Activated T-helper 1 cell treated with anti-CD3 and anti-CD28 coated beads, Interleukin-12 subunit alpha, Interleukin-12 subunit beta, Interleukin-2, Interleukin-4 antibody, amounts not matched to agents 30 ng/mL and 10 ng/mL and 1 ng/mL, durations not matched to agents 14 hours and 24 hours and 36 hours (primary cell): ENCODE measurements around the gene ANKRD13D. TPM values are rescaled to one million over a fixed set of nuclear protein-coding genes. Genes with fewer than 3 reads are reported as not detected.

Experiments used
- DNase-seq: peaks from one replicate; pipeline ENCODE4 v3.0.0; 2021; ENCODE audit warnings: low spot score
- H3K27ac Mint-ChIP-seq: one replicate; pipeline ENCODE4 v1.8.0; 2021; ENCODE audit warnings: mild to moderate bottlenecking, mixed read lengths
- H3K27me3 Mint-ChIP-seq: one replicate; pipeline ENCODE4 v1.8.0; 2022; ENCODE audit warnings: mild to moderate bottlenecking, moderate library complexity, mixed read lengths; ENCODE audit not compliant: insufficient read depth
- H3K36me3 Mint-ChIP-seq: one replicate; pipeline ENCODE4 v1.8.0; 2021; ENCODE audit warnings: low read depth, mixed read lengths
- H3K4me1 Mint-ChIP-seq: one replicate; pipeline ENCODE4 v1.8.0; 2021; ENCODE audit warnings: low read depth, mixed read lengths
- H3K4me3 Mint-ChIP-seq: one replicate; pipeline ENCODE4 v1.8.0; 2021; ENCODE audit warnings: mild to moderate bottlenecking, moderate library complexity, mixed read lengths
- H3K9me3 Mint-ChIP-seq: one replicate; pipeline ENCODE4 v1.8.0; 2021; ENCODE audit warnings: mixed read lengths
- intact Hi-C: fragments of 100-400 bp; cut with micrococcal nuclease; formaldehyde crosslinking; loops from one replicate; pipeline ENCODE4 v1.15.1; 2024
- total RNA-seq: library from RNA; stranded (reverse); gene quantifications from 2 replicates; pipeline ENCODE4 v1.2.3, GENCODE V29; 2022

Gene ANKRD13D
- total RNA-seq, 1 donor from 2014 or later, result 129 TPM

DNA sequence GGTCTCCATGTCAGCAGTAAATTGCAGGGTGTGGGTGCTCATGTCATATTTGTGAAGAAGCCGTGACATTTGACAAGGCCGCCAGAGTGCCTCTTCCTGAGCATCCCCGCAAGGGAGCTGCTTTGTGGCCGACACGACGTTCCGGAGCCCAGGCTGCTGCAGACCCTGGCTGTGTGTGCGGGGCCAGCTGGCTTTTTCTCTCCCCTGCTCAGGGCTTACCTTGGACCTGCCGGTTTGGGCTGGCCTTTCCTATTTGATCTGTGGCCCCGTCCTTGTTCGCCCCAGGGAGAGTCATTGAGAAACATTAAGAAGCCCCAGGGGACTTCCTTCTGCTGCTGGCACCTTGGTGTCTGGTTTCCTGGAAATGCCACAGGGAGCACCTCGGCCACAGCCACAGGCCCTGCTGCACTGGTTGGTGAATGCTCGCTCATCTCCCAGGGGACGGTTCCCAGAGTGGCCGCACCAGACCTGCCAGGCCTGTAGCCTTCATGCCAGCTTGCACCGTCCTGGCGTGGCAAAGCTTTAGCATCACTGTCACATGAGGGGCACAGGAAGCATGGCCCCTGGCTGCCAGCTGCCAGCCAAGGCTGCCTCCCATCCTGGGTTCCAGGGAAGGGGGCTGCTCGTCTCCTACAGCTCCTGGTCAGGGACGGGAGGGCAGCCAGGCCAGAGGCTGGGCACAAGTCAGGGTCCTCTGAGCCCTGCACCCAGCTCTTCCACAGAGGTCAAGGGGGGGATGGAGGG, 17.4 kb upstream of the ANKRD13D start:
- Mint-ChIP-seq H3K36me3 (peaks cover 52% of the 10 kb centered on the region), H3K9me3 (no peaks in the 10 kb centered on the region), H3K27me3 (no peaks in the 10 kb centered on the region), H3K4me3 (peak overlapping the region; percentile 96), H3K4me1 (peaks cover 74% of the 10 kb centered on the region), H3K27ac (peak overlapping the region; percentile 96)
- intact Hi-C loops, result no loop called here
- DNase-seq, result peak; percentile 59

DNA sequence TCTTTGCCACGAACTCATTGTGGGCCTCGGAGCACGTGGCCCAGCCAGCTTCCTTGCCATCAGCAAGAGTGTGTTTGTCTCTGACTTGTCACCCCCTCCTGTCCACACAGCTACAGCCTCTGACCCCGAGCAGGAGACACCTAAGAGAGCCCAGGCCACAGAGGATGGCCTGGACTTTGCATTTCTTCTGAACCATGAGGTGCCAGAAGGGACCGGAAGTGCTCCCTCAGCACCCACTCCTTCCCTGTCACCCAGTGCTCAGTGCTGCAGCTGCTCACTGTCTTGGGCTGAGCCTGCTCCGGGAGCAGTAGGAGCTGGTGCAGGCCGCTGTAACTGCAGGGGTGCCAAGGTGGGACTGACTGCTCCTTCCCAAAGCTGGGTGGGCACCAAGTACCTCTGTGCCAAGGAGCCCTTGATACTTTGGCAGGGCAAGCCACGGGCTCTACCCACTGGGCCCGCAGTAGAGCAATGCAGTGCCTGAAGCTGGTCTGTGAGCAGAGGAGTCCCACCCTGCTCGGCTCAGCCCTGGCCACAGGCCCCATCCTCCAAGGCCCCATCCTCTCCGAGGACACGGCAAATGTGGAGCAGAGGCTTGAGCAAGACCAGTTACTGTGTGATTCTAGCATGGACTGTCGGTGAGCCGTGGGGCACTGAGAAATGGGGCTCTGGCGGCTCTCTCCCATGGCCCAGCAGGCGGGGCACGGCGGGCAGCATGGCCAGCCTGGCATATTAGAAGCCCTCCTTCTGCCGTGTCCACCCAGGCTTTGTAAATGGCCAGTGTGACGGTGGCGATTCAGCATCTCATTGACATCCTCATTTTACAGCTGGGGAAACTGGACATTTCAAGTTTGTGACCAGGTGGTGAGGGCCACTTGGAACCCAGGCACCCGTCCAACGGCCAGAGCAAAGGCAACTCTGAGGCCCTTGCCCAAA, 16.5 kb upstream of the ANKRD13D start:
- H3K27ac Mint-ChIP-seq, result peak overlapping the region; percentile 96
- peak overlapping the region; percentile 96 for H3K4me3 Mint-ChIP-seq
- no peaks in the 10 kb centered on the region for H3K9me3 Mint-ChIP-seq
- H3K36me3 Mint-ChIP-seq, result peaks cover 48% of the 10 kb centered on the region
- H3K4me1 Mint-ChIP-seq, result peaks cover 71% of the 10 kb centered on the region
- intact Hi-C loops, result no loop called here
- no peaks in the 10 kb centered on the region for H3K27me3 Mint-ChIP-seq
- no peak for DNase-seq

DNA sequence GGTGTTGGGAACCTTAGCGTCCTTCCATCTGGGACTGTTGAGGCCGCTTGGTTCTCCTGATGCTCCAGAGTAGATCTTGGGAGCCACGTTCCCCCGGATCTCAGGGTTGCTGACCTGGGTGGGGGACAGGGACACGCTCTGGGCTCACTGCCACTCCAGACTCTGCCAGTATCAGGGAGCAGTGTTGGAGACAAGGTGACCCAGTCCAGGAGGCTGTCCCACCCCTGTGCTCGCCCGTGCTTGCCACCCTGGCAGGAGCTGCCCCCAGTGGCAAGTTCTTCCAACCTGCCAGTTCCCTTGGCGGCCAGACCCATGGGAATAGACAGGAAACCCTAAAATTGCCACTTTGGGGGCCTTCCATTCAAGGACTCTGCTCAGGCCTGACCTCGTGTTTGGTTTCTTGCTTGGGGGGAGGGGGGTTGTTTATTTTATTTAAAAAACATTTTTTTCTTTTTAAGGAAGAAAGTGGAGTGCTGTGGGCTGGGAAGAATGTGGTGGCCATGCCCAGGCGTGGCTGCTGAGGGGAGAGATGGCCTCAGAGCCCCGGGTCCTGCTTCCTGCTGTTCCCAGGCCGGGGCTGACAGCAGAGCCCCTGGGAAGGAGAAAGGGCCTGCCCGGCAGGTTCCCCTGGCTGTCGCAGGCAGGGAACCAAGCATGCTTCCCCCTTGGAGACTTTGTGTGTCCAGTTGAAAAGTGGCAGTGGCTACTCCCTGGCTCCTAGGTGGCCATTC, 15.7 kb upstream of the ANKRD13D start:
- H3K4me3 Mint-ChIP-seq, result peak overlapping the region; percentile 96
- no peaks in the 10 kb centered on the region for H3K9me3 Mint-ChIP-seq
- H3K36me3 Mint-ChIP-seq, result peaks cover 43% of the 10 kb centered on the region
- H3K27me3 Mint-ChIP-seq, result no peaks in the 10 kb centered on the region
- H3K4me1 Mint-ChIP-seq, result peaks cover 62% of the 10 kb centered on the region
- no peak for DNase-seq
- H3K27ac Mint-ChIP-seq, result peak overlapping the region; percentile 96
- intact Hi-C loops, result no loop called here

DNA sequence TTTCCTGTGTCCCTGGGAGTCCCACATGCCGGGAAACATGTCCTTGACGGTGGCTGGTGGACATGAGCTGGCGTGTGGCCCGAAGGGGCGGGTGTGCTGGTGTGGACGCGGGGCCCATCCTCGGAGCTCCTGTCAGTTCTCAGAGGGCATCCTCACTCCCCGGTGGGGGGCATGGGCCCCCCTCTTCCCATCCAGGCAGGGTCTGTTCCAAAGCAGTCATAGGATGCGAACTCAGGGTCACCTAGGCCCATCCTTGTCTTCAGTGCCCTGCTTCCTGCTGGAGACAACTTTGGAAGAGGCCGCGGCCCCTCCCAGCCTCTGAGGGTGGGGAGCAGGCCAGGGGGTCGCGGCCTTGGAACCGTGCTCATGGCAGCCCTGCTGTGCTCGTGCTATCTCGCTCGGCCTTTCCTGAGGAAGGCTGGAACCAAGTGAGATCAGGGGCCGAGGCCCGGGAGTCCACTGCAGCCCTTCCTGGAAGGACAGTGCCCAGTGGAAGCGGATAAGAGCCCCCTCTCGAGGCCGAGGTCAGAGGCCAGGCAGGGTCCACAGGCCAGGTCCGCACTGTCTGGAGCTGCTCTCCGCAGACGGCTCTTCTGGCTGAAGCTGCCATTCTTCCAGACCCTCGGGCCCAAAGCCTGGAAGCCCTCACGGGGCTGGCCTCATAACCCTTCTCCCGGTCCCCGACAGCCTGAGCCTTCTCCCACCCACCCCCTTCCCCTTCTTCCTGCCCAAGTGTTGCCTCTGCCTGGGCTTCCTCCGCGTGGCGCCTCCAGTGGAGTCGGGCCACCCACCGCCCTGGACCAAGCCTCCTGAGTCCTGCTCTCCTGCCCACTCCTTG, 14.1 kb upstream of the ANKRD13D start:
- intact Hi-C loops, result no loop called here
- H3K27me3 Mint-ChIP-seq, result no peaks in the 10 kb centered on the region
- H3K36me3 Mint-ChIP-seq, result peaks cover 39% of the 10 kb centered on the region
- no peaks in the 10 kb centered on the region for H3K9me3 Mint-ChIP-seq
- peak overlapping the region; percentile 72 for H3K4me3 Mint-ChIP-seq
- H3K27ac Mint-ChIP-seq, result peak overlapping the region; percentile 96
- peaks cover 69% of the 10 kb centered on the region for H3K4me1 Mint-ChIP-seq
- DNase-seq, result no peak

DNA sequence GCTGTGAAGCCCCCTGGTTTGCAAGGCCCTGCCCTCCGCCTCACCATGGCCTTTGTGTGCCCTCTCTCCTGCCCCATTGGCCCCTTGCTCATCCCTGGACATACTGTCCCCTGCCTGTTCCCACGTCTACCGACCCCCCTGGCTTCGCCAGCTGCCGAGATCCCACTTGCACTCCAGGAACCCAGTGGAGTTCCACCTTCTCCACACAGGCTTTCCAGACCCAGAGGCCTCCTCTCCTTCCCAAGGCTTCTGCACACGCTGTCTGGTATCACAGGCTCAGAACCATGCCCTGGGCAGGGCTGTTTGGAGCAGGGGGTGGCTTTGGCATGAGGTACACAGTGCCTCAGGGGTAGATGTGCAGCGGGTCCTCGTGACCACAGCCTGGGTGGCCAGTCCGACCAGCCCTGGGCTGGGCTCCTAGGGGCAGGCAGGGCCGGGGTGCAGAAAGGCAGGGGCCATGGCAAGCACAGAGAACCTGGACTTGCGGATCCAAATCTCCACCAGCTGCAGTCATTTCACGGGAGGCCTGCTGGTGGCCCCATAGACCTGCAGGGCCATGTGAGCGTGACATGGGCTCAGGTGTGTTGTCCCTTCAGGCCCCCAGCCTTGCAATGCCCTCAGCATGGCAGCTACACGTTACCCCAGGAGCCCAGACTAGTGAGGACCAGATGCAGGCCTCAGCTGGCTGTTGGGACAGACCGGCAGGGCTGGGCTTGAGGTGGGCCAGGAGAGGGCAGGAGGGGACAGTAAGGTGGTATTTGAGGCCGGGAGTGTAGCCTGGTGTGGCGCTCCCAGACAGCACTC, 13.3 kb upstream of the ANKRD13D start:
- Mint-ChIP-seq H3K4me3 (peak overlapping the region; percentile 72), H3K9me3 (no peaks in the 10 kb centered on the region), H3K27ac (peak overlapping the region; percentile 96), H3K36me3 (peaks cover 35% of the 10 kb centered on the region), H3K27me3 (no peaks in the 10 kb centered on the region), H3K4me1 (peaks cover 63% of the 10 kb centered on the region)
- intact Hi-C loops, result no loop called here
- DNase-seq, result no peak

DNA sequence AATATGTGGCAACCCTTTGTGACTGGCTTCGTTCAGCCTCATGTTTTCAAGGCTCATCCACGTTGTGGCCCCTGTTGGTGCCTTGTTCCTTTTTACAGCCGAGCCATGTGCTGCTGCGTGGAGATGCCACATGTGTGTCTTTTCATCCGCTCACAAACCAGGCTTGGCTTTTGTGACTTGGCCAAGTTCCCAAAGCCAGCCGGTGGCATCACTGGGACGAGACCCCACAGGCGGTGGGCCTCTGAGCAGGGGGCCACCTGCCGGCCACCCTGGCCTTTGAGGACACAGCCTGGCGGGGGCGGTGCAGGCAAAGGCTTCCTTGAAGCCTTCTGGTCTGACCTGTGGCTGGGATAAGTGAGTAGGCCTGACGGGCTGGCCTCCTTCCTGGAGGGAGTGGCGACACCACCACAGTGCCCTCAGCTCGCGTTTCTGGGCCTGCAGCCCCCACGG, 12.3 kb upstream of the ANKRD13D start:
- peaks cover 31% of the 10 kb centered on the region for H3K36me3 Mint-ChIP-seq
- H3K9me3 Mint-ChIP-seq, result no peaks in the 10 kb centered on the region
- no peak for DNase-seq
- H3K4me3 Mint-ChIP-seq, result peak overlapping the region; percentile 77
- H3K27ac Mint-ChIP-seq, result peak overlapping the region; percentile 96
- intact Hi-C loops, result loop anchor here (1.0 kb wide), 3 partner anchors 9 to 40 kb away; no protein-coding TSS in a partner anchor
- H3K27me3 Mint-ChIP-seq, result no peaks in the 10 kb centered on the region
- H3K4me1 Mint-ChIP-seq, result peaks cover 53% of the 10 kb centered on the region

DNA sequence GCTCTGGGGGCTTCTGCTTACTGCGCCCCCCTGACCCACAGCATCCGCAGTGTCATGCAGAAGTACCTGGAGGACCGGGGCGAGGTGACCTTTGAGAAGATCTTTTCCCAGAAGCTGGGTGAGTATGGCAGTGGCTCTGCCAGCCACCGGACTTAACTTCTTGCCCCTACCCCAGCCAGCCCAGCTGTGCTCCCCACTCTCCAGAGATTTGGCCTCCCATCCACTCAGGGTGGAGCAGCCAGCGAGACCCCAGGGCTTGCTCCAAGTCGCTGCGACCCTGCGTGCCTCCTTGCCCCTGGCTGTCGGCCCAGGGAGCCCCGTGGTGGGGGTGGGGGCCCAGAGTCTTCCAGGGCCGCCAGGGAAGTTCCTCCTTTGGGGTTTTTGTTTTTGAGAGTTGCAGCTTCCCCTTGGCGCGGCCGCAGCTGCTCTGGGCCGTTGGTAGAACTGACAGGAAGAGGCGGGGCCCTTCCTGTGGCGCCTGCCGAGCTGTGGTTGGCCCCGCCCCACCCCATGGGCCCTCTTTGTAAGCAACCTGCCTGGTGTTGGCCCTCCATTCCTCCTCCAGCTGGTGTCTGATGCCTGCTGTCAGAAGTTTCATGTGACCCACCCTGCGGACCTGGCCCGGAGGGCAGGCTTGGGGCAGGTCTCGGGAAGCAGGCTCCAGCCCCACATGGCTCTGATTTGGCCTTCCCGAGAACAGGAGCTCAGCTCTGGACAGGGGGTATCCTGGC, 11.7 kb upstream of the ANKRD13D start:
- peak overlapping the region; percentile 96 for H3K27ac Mint-ChIP-seq
- peaks cover 30% of the 10 kb centered on the region for H3K36me3 Mint-ChIP-seq
- peak; percentile 87 for DNase-seq
- no peaks in the 10 kb centered on the region for H3K27me3 Mint-ChIP-seq
- intact Hi-C loops, result loop anchor here (1.0 kb wide), 3 partner anchors 9 to 40 kb away; no protein-coding TSS in a partner anchor
- peak overlapping the region; percentile 77 for H3K4me3 Mint-ChIP-seq
- peaks cover 50% of the 10 kb centered on the region for H3K4me1 Mint-ChIP-seq
- no peaks in the 10 kb centered on the region for H3K9me3 Mint-ChIP-seq

DNA sequence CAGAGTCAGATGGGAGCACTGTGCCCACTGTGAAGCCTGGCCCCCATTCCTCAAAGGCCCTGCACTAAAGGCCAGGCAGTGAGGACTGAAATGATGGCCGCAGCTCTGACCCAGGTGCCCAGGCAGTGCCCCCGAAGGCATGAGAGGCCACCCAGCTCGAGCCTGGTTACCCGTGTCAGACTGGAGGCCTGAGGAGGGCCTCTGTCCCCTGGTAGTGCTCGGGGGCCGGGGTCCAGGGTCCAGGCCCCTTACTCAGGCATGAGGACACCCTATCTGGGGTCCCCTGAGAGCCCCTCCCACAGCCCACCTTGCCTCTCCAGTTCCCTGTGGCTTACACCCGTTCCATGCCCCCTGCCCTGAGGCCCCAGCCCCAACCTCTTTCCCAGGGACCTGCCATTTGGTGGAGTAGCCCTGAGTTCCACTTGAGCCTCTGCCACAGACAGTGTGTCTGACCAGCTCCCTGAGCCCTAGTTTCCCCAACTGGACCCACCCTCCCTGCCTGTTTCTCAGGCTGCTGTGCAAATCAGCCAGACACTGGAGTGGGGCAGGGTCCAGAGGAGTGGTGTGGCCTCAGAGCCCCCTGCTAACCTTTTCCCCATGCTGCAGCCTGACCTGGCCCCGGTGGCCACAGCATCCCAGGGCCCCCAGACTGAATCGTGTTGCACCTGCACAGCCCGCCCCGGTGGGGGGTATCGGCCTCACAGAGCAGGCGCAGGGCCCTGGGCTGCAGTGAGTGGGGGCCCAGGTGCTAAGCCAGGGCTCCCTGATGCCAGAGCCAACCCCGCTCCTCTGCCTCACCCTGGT, 10.8 kb upstream of the ANKRD13D start:
- H3K36me3 Mint-ChIP-seq, result peaks cover 32% of the 10 kb centered on the region
- peaks cover 44% of the 10 kb centered on the region for H3K4me1 Mint-ChIP-seq
- peak overlapping the region; percentile 77 for H3K4me3 Mint-ChIP-seq
- intact Hi-C loops, result no loop called here
- no peak for DNase-seq
- no peaks in the 10 kb centered on the region for H3K27me3 Mint-ChIP-seq
- H3K27ac Mint-ChIP-seq, result peak overlapping the region; percentile 96
- no peaks in the 10 kb centered on the region for H3K9me3 Mint-ChIP-seq

DNA sequence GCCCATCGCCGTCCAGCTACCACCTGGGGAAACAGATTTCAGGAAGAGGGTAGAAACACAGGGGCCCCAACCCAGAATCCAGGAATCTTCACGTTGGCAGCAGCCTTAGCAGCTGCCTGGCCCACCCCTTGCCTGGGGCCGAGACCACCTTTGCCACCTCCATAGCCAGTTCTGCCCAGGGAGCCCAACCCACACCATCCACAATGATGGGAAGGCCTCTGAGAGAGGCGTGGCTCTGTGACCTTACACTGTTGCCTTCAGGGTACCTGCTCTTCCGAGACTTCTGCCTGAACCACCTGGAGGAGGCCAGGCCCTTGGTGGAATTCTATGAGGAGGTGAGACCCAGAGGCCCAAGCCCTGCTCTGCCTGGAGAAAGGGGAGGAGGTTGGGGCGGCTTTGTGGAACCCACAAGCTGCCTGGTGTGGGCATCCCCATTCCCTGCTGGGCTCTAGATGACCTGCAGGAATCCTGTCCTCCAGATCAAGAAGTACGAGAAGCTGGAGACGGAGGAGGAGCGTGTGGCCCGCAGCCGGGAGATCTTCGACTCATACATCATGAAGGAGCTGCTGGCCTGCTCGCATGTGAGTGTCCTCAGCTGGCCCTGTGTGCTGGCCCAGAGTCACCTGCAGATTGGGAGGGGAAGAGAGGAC, 10.0 kb upstream of the ANKRD13D start:
- peaks cover 44% of the 10 kb centered on the region for H3K4me1 Mint-ChIP-seq

More for the DNA sequence above, 10.0 kb upstream of the ANKRD13D start:
- no peak for DNase-seq
- no peaks in the 10 kb centered on the region for H3K9me3 Mint-ChIP-seq
- peak overlapping the region; percentile 62 for H3K4me3 Mint-ChIP-seq
- H3K27ac Mint-ChIP-seq, result peak overlapping the region; percentile 96
- peaks cover 37% of the 10 kb centered on the region for H3K36me3 Mint-ChIP-seq
- no peaks in the 10 kb centered on the region for H3K27me3 Mint-ChIP-seq
- intact Hi-C loops, result no loop called here
